HCT116 (cell line): Measurements from ENCODE around the gene GNG12. TPM values are rescaled to one million over a fixed set of nuclear protein-coding genes. Genes with fewer than 3 reads are reported as not detected.

ENCODE experiments used
- ATAC-seq: fragments of 200-7000 bp; cut with Tn5 transposase; 2 replicates; pipeline ENCODE4 v1.9.1; 2020; ENCODE audit warnings: mild to moderate bottlenecking, moderate library complexity
- BruUV-seq: library from RNA; stranded (reverse); fragments of 400-500 nt; replicated peaks from 2 replicates; lab custom pipeline; 2021; lab: Mats Ljungman, UMichigan
- CTCF ChIA-PET: fragments of 300-600 bp; sonication (Branson Sonifier 250); formaldehyde crosslinking; loops from one replicate; lab custom pipeline; 2021; ENCODE audit warnings: antibody characterized with exemption; lab: Charles Lee
- POLR2A ChIA-PET: fragments of 300-600, 350-600 bp; sonication (Branson Sonifier 250); formaldehyde crosslinking; loops from one replicate; lab custom pipeline; 2021; ENCODE audit warnings: antibody characterized with exemption; lab: Charles Lee
- RAD21 ChIA-PET, 2 experiments: fragments of 300-600 bp; sonication (Branson Sonifier 250); formaldehyde crosslinking; loops; one replicate each; lab custom pipeline; 2023; ENCODE audit warnings: low total read pairs in 2 of 2; ENCODE audit not compliant: uncharacterized antibody in 2 of 2, unreplicated experiment in 2 of 2, low non-redundant PET in 1 of 2; lab: Charles Lee
- DNase-seq: peaks from one replicate; pipeline ENCODE4 v3.0.0-alpha.2; 2010; ENCODE audit warnings: low read depth, low spot score
- H2AFZ ChIP-seq: fragments of 200-600 bp; shearing (Covaris generic), sonication (generic); 2 replicates; pipeline ENCODE4 v1.6.1; 2017; ENCODE audit warnings: low read depth, mixed run types, mixed read lengths, antibody characterized with exemption, low read length; ENCODE audit not compliant: poor library complexity, severe bottlenecking
- H3K27ac ChIP-seq: 2 replicates; pipeline ENCODE4 v1.5.1; 2012; ENCODE audit warnings: low read depth, low read length
- H3K27me3 ChIP-seq: fragments of 200-600 bp; sonication (generic); 2 replicates; pipeline ENCODE4 v1.6.1; 2016; ENCODE audit warnings: mixed run types, low read length, mixed read lengths; ENCODE audit not compliant: insufficient read depth
- H3K36me3 ChIP-seq, 2 experiments: fragments of 200-500 bp in 1 of 2; fragments of 200-600 bp in 1 of 2; sonication (Bioruptor generic) in 1 of 2; sonication (generic) in 1 of 2; 2 replicates each; pipeline versions ENCODE4 v1.5.1 to v1.6.1; 2014 to 2016; ENCODE audit warnings: low read length in 2 of 2, inconsistent platforms in 1 of 2, mixed read lengths in 1 of 2, mixed run types in 1 of 2; ENCODE audit not compliant: insufficient read depth in 2 of 2, control insufficient read depth in 1 of 2
- H3K4me1 ChIP-seq, 2 experiments: fragments of 200-600 bp in 1 of 2; sonication (generic) in 1 of 2; 2 replicates each; pipeline versions ENCODE4 v1.5.1 to v1.6.1; 2012 to 2017; ENCODE audit warnings: low read length in 2 of 2, inconsistent platforms in 1 of 2, mild to moderate bottlenecking in 1 of 2, mixed read lengths in 1 of 2, mixed run types in 1 of 2, moderate library complexity in 1 of 2; ENCODE audit not compliant: insufficient read depth in 2 of 2, control insufficient read depth in 1 of 2
- H3K4me2 ChIP-seq: fragments of 200-600 bp; sonication (generic); 2 replicates; pipeline ENCODE4 v1.6.1; 2017; ENCODE audit warnings: mixed run types, low read length, mixed read lengths
- H3K4me3 ChIP-seq, 2 experiments: fragments of 200-600 bp in 1 of 2; sonication (generic) in 1 of 2; replicated peaks in 1 of 2; 2 replicates each; pipeline ENCODE4 v1.5.1; 2011 to 2016; ENCODE audit warnings: low read length in 2 of 2, control low read depth in 1 of 2, low read depth in 1 of 2, mild to moderate bottlenecking in 1 of 2, mixed read lengths in 1 of 2, mixed run types in 1 of 2
- H3K79me2 ChIP-seq: fragments of 200-600 bp; sonication (generic); 2 replicates; pipeline ENCODE4 v1.6.1; 2017; ENCODE audit warnings: mild to moderate bottlenecking, mixed run types, low read length, moderate library complexity, mixed read lengths; ENCODE audit not compliant: insufficient read depth
- H3K9ac ChIP-seq: fragments of 200-600 bp; sonication (generic); 2 replicates; pipeline ENCODE4 v1.6.1; 2016; ENCODE audit warnings: low read length, mixed read lengths
- H3K9me2 ChIP-seq: fragments of 200-600 bp; sonication (generic), shearing (Covaris generic); 2 replicates; pipeline ENCODE4 v1.6.1; 2017; ENCODE audit warnings: mixed run types, mild to moderate bottlenecking, moderate library complexity; ENCODE audit not compliant: insufficient read depth
- H3K9me3 ChIP-seq, 2 experiments: fragments of 200-500 bp in 1 of 2; fragments of 200-600 bp in 1 of 2; sonication (Bioruptor generic) in 1 of 2; sonication (generic) in 1 of 2; 2 replicates each; pipeline ENCODE4 v1.6.1; 2014 to 2017; ENCODE audit warnings: low read length in 2 of 2, mixed read lengths in 2 of 2, inconsistent platforms in 1 of 2, low read depth in 1 of 2, mild to moderate bottlenecking in 1 of 2, mixed run types in 1 of 2, moderate library complexity in 1 of 2; ENCODE audit not compliant: control insufficient read depth in 1 of 2, insufficient read depth in 1 of 2
- H4K20me1 ChIP-seq: fragments of 200-600 bp; sonication (generic), shearing (Covaris generic); 2 replicates; pipeline ENCODE4 v1.6.1; 2017; ENCODE audit warnings: mixed run types, mild to moderate bottlenecking, moderate library complexity; ENCODE audit not compliant: insufficient read depth
- ATF3 ChIP-seq: IDR thresholded peaks from 2 replicates; pipeline ENCODE4 v1.6.1; 2012
- ELF1 ChIP-seq: IDR thresholded peaks from 2 replicates; pipeline ENCODE4 v1.6.1; 2012; ENCODE audit warnings: low read depth, borderline replicate concordance
- POLR2A ChIP-seq: IDR thresholded peaks from 2 replicates; pipeline ENCODE4 v1.7.0; 2011; ENCODE audit warnings: borderline replicate concordance; ENCODE audit not compliant: insufficient read depth, insufficient read length; ENCODE audit errors: extremely low read depth
- POLR2AphosphoS5 ChIP-seq: IDR thresholded peaks from 2 replicates; pipeline ENCODE4 v1.6.1; 2011; ENCODE audit warnings: mild to moderate bottlenecking, low read depth, low read length, moderate library complexity
- RAD21 ChIP-seq: IDR thresholded peaks from 2 replicates; pipeline ENCODE4 v1.6.1; 2012; ENCODE audit warnings: low read depth, mild to moderate bottlenecking
- SIN3A ChIP-seq: IDR thresholded peaks from 2 replicates; pipeline ENCODE4 v1.6.1; 2012; ENCODE audit warnings: low read depth
- TCF7L2 ChIP-seq: IDR thresholded peaks from 2 replicates; pipeline ENCODE4 v1.7.0; 2011; ENCODE audit warnings: borderline replicate concordance, inconsistent platforms; ENCODE audit not compliant: insufficient read depth, insufficient read length; ENCODE audit errors: extremely low read depth
- ZBTB33 ChIP-seq: IDR thresholded peaks from 2 replicates; pipeline ENCODE4 v1.6.1; 2011; ENCODE audit warnings: mild to moderate bottlenecking, low read length, moderate library complexity; ENCODE audit not compliant: insufficient replicate concordance; ENCODE audit errors: extremely low read depth
- ZFX ChIP-seq: fragments of 450-650 bp; IDR thresholded peaks from 2 replicates; pipeline ENCODE4 v1.6.1; 2017
- ZNF274 ChIP-seq: fragments of 200-500 bp; sonication (Bioruptor generic); IDR thresholded peaks from 2 replicates; pipeline ENCODE4 v1.6.1; 2014; ENCODE audit warnings: mild to moderate bottlenecking, low read depth, low read length, inconsistent platforms
- intact Hi-C: fragments of 100-400 bp; cut with micrococcal nuclease; formaldehyde crosslinking; loops from 2 replicates; pipeline ENCODE4 v1.10.0; 2022
- total RNA-seq: library from RNA; stranded (reverse); gene quantifications from one replicate; pipeline ENCODE4 v1.2.1, GENCODE V29; 2021; ENCODE audit not compliant: unreplicated experiment

Gene GNG12
- total RNA-seq, 1 experiment from 2014 or later, result 49.6 TPM

GRCh38 chr1:67711855-67712212 lies 121.4 kb downstream of the GNG12 start:
- H3K9ac ChIP-seq, result no peak overlapping the region
- DNase-seq (no peak), ATAC-seq (no peak)
- H3K79me2 ChIP-seq, result no peaks in the 10 kb centered on the region
- H3K9me2 ChIP-seq, result no peaks in the 10 kb centered on the region
- POLR2A ChIA-PET, result interaction anchor here (0.6 to 1.2 kb wide), 2 partner anchors 27 to 50 kb away, joined by 4 to 6 read pairs; partner anchors contain the start of gene GADD45A
- no peaks in the 10 kb centered on the region for H3K36me3 ChIP-seq
- H2AFZ ChIP-seq, result no peak overlapping the region
- no peaks in the 10 kb centered on the region for H4K20me1 ChIP-seq
- intact Hi-C loops, result no loop called here
- CTCF ChIA-PET, result interaction anchor here (0.9 to 2.5 kb wide), 2 partner anchors 9 to 11 kb away, joined by 3 to 12 read pairs; no protein-coding TSS in a partner anchor
- peaks cover 65 to 81% of the 10 kb centered on the region in 2 experiments for H3K4me1 ChIP-seq
- TF ChIP-seq ZFX (no peak), ZNF274 (no peak), POLR2AphosphoS5 (no peak), SIN3A (no peak), ZBTB33 (no peak), ELF1 (no peak), RAD21 (no peak), POLR2A (no peak), TCF7L2 (no peak), ATF3 (no peak)
- no peak overlapping the region for H3K4me2 ChIP-seq
- H3K4me3 ChIP-seq, result no peak overlapping the region
- no TSS peak for BruUV-seq
- no peaks in the 10 kb centered on the region for H3K9me3 ChIP-seq
- RAD21 ChIA-PET, result no interaction called here
- no peaks in the 10 kb centered on the region for H3K27me3 ChIP-seq
- H3K27ac ChIP-seq, result no peak overlapping the region
